HL-60/S4 (cell line): ENCODE results near the gene TMPRSS15.
"Not testable (repeated sequence)": the region's sequence is repeated elsewhere in the genome, so short reads cannot be mapped to it uniquely, and the experiment has no call there.

ENCODE experiments used
- in situ Hi-C: fragments of 300-500 bp; cut with MboI; formaldehyde crosslinking; loops from 2 replicates; pipeline ENCODE4 v1.14.3; 2022; ENCODE audit warnings: low sequenced_read_pairs

Gene TMPRSS15

GRCh38 chr21:18403735-18404450 is at the start of gene TMPRSS15:
Gene TMPRSS15, minus strand, starts transcription at chr21:18403785. Its CDS starts 163 bp downstream, at chr21:18403622.
- in situ Hi-C loops: no loop called here

GRCh38 chr21:18451670-18452069 is 48.1 kb upstream of the TMPRSS15 start:
- in situ Hi-C loops: no loop called here

- in situ Hi-C loops: no loop called here
Observed at GRCh38 chr21:18449605-18450550, 46.3 kb upstream of the TMPRSS15 start.

- in situ Hi-C loops: no loop called here
Observed at GRCh38 chr21:18443701-18444100, 40.1 kb upstream of the TMPRSS15 start.

GRCh38 chr21:18443085-18443484 is 39.5 kb upstream of the TMPRSS15 start:
- in situ Hi-C loops: no loop called here

- in situ Hi-C loops: no loop called here
Observed at GRCh38 chr21:18430341-18430740, 26.8 kb upstream of the TMPRSS15 start.

- in situ Hi-C loops: no loop called here
Observed at GRCh38 chr21:18424276-18424675, 20.7 kb upstream of the TMPRSS15 start.

- in situ Hi-C loops: no loop called here
Observed at GRCh38 chr21:18417141-18417790, 13.7 kb upstream of the TMPRSS15 start.

- in situ Hi-C loops: no loop called here
Observed at GRCh38 chr21:18411565-18411964, 8.0 kb upstream of the TMPRSS15 start.

- in situ Hi-C loops: no loop called here
Observed at GRCh38 chr21:18409579-18409978, 6.0 kb upstream of the TMPRSS15 start.

GRCh38 chr21:18398843-18399242 is 4.7 kb downstream of the TMPRSS15 start:
- in situ Hi-C loops: no loop called here

GRCh38 chr21:18387994-18388393 is 15.6 kb downstream of the TMPRSS15 start:
- in situ Hi-C loops: no loop called here

- in situ Hi-C loops: no loop called here
Observed at GRCh38 chr21:18384771-18385170, 18.8 kb downstream of the TMPRSS15 start.

GRCh38 chr21:18382934-18383619 is 20.5 kb downstream of the TMPRSS15 start:
- in situ Hi-C loops: not testable (repeated sequence)

GRCh38 chr21:18382141-18382540 is 21.4 kb downstream of the TMPRSS15 start:
- in situ Hi-C loops: no loop called here

- in situ Hi-C loops: no loop called here
Observed at GRCh38 chr21:18373606-18374005, 30.0 kb downstream of the TMPRSS15 start.

GRCh38 chr21:18370301-18370700 is 33.3 kb downstream of the TMPRSS15 start:
- in situ Hi-C loops: no loop called here

GRCh38 chr21:18369115-18369514 is 34.5 kb downstream of the TMPRSS15 start:
- in situ Hi-C loops: no loop called here

GRCh38 chr21:18368205-18368604 is 35.4 kb downstream of the TMPRSS15 start:
- in situ Hi-C loops: no loop called here

- in situ Hi-C loops: no loop called here
Observed at GRCh38 chr21:18356801-18357200, 46.8 kb downstream of the TMPRSS15 start.

- in situ Hi-C loops: no loop called here
Observed at GRCh38 chr21:18354947-18355346, 48.6 kb downstream of the TMPRSS15 start.
